ENCODE measurements around the gene MIB2.
"Not testable (repeated sequence)": the region's sequence is repeated elsewhere in the genome, so short reads cannot be mapped to it uniquely, and the experiment has no call there.

Gene MIB2

GRCh38 chr1:1615256-1616044 lies at the start of gene MIB2:
Gene MIB2, plus strand, starts transcription at chr1:1615500. Its CDS starts 7,953 bp downstream, at chr1:1623453.
- DNase-seq: peak; percentile 97

GRCh38 chr1:1567152-1567875 lies 48.0 kb upstream of the MIB2 start:
- DNase-seq: no peak

- no peak for DNase-seq
Observed at GRCh38 chr1:1567891-1568291, 47.4 kb upstream of the MIB2 start.

GRCh38 chr1:1569341-1569740 lies 46.0 kb upstream of the MIB2 start:
- DNase-seq: no peak

- peak; percentile 77 for DNase-seq
Observed at GRCh38 chr1:1573843-1574720, 41.2 kb upstream of the MIB2 start.

- peak; percentile 95 for DNase-seq
Observed at GRCh38 chr1:1574721-1575537, 40.4 kb upstream of the MIB2 start, which contains the start of gene SSU72. Gene SSU72, minus strand, starts transcription at chr1:1574863. Its CDS starts 306 bp downstream, at chr1:1574557.

GRCh38 chr1:1577367-1578011 lies 37.8 kb upstream of the MIB2 start:
- DNase-seq: no peak

GRCh38 chr1:1578371-1578940 lies 36.8 kb upstream of the MIB2 start:
- DNase-seq: no peak

- DNase-seq: no peak
Observed at GRCh38 chr1:1582585-1583346, 32.5 kb upstream of the MIB2 start.

GRCh38 chr1:1583347-1584010 lies 31.8 kb upstream of the MIB2 start:
- no peak for DNase-seq

- no peak for DNase-seq
Observed at GRCh38 chr1:1591452-1591851, 23.8 kb upstream of the MIB2 start.

- DNase-seq: no peak
Observed at GRCh38 chr1:1593834-1594601, 21.3 kb upstream of the MIB2 start.

- no peak for DNase-seq
Observed at GRCh38 chr1:1594602-1595260, 20.6 kb upstream of the MIB2 start.

GRCh38 chr1:1595341-1595740 lies 20.0 kb upstream of the MIB2 start:
- DNase-seq: not testable (repeated sequence)

- DNase-seq: no peak
Observed at GRCh38 chr1:1596493-1597274, 18.6 kb upstream of the MIB2 start.

GRCh38 chr1:1597275-1597930 lies 17.9 kb upstream of the MIB2 start:
- DNase-seq: peak; percentile 51

GRCh38 chr1:1598051-1598719 lies 17.1 kb upstream of the MIB2 start:
- DNase-seq: no peak

All from activated CD4-positive, alpha-beta T cell treated with anti-CD3 and anti-CD28 coated beads for 48 hours (primary cell).